Measurements from ENCODE around the gene FASN.

Gene FASN

DNA sequence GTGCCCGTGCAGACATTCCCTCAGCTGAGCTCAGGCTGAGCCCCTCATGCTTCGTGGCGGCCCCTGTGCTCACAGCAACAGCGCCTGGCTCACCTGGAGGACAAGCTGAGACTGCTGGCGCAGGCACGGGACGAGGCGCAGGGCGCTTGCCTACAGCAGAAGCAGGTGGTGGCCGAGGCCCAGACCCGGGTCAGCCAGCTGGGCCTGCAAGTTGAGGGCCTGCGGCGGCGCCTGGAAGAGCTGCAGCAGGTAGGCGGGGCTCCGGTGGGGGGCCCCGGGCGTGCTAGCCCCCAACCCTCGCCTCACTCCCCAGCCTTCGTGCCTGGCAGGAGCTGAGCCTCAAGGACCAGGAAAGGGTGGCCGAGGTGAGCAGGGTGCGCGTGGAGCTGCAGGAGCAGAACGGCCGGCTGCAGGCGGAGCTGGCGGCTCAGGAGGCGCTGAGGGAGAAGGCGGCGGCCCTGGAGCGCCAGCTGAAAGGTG lies 68.0 kb downstream of the FASN start:
- Histone ChIP-seq H3K4me1 (no peaks in the 10 kb centered on the region), H3K27me3 (no peaks in the 10 kb centered on the region), H3K9me3 (no peaks in the 10 kb centered on the region), H3K36me3 (no peaks in the 10 kb centered on the region), H3K4me3 (ENCODE audit: low read depth, low read length) (no peak overlapping the region; the same call in 1 of the 2 replicates)
- no peak for DNase-seq
- TF ChIP-seq, protein P1, sequence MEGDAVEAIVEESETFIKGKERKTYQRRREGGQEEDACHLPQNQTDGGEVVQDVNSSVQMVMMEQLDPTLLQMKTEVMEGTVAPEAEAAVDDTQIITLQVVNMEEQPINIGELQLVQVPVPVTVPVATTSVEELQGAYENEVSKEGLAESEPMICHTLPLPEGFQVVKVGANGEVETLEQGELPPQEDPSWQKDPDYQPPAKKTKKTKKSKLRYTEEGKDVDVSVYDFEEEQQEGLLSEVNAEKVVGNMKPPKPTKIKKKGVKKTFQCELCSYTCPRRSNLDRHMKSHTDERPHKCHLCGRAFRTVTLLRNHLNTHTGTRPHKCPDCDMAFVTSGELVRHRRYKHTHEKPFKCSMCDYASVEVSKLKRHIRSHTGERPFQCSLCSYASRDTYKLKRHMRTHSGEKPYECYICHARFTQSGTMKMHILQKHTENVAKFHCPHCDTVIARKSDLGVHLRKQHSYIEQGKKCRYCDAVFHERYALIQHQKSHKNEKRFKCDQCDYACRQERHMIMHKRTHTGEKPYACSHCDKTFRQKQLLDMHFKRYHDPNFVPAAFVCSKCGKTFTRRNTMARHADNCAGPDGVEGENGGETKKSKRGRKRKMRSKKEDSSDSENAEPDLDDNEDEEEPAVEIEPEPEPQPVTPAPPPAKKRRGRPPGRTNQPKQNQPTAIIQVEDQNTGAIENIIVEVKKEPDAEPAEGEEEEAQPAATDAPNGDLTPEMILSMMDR (IDR thresholded peaks at IDR 0.05; ENCODE audit: low read depth, low read length), result no peak

DNA sequence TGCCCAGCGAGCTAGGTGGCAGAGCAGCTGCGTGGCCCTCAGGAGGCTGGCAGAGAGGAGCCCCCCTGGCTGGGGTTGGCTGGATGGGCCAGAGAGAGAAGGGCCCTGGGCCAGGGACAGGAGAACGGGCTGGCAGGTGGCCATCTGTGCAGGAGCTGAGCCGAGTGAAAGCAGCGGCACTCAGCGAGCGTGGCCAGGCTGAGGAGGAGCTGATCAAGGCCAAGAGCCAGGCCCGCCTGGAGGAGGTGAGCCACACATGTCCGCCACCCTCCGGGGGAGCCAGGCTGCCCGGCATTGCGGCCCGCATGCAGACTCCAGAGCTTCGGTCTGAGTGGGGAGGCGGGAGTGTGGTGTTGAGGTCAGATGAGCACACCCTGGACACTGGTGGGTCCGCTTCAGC lies 68.6 kb downstream of the FASN start:
- Histone ChIP-seq H3K4me1 (no peaks in the 10 kb centered on the region), H3K9me3 (no peaks in the 10 kb centered on the region), H3K4me3 (ENCODE audit: low read depth, low read length) (no peak overlapping the region), H3K27me3 (no peaks in the 10 kb centered on the region), H3K36me3 (no peaks in the 10 kb centered on the region)
- TF ChIP-seq, protein P1 (IDR thresholded peaks at IDR 0.05; ENCODE audit: low read depth, low read length), result no peak
- DNase-seq, result no peak

DNA sequence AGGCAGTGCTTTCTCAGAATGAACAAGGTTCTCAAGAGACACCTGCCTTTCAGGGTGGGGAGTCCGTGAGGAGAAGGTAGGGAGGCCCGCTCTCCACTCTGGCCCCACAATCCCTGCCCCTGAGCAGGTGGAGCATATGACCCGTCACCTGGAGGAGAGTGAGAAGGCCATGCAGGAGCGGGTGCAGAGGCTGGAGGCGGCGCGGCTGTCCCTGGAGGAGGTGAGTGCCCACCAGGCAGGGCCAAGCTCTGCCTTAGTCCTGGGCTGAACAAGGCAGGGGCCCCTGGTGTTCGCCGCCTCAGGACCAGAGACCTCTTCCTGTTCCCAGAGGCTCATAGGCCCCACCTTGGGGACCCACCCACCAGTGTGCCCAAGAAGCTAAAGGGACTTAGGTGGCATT lies 69.1 kb downstream of the FASN start:
- Histone ChIP-seq H3K4me3 (ENCODE audit: low read depth, low read length) (no peak overlapping the region), H3K36me3 (no peaks in the 10 kb centered on the region), H3K9me3 (no peaks in the 10 kb centered on the region), H3K4me1 (no peaks in the 10 kb centered on the region), H3K27me3 (no peaks in the 10 kb centered on the region)
- DNase-seq, result no peak
- TF ChIP-seq, protein P1 (IDR thresholded peaks at IDR 0.05; ENCODE audit: low read depth, low read length), result no peak
